SK-N-SH (cell line): ENCODE measurements around the gene RMI1. TPM values are rescaled to one million over a fixed set of nuclear protein-coding genes. Genes with fewer than 3 reads are reported as not detected.

Experiments
- CTCF ChIA-PET: fragments of 300-600, 350-600 bp; formaldehyde crosslinking; extraction: SDS; loops from one replicate; lab custom pipeline; 2021; lab: Yijun Ruan, JAX
- POLR2A ChIA-PET: fragments of 350-600 bp; sonication (Branson Sonifier 250); formaldehyde crosslinking; extraction: SDS; loops from one replicate; lab custom pipeline; 2020; ENCODE audit warnings: antibody characterized with exemption, inconsistent platforms; lab: Yijun Ruan, JAX
- DNase-seq: peaks from one replicate; pipeline ENCODE4 v3.0.0; 2012
- H2AFZ ChIP-seq: fragments of 200-600 bp; sonication (generic); 2 replicates; pipeline ENCODE4 v1.8.1; 2016; ENCODE audit warnings: antibody characterized with exemption, mild to moderate bottlenecking, low read depth
- H3F3A ChIP-seq: fragments of 200-600 bp; sonication (generic); replicated peaks from 2 replicates; pipeline ENCODE3; 2016; ENCODE audit warnings: antibody characterized with exemption, mild to moderate bottlenecking; ENCODE audit not compliant: insufficient read depth
- H3K27ac ChIP-seq, 2 experiments: fragments of 200-500 bp in 1 of 2; fragments of 200-600 bp in 1 of 2; sonication (Bioruptor generic) in 1 of 2; sonication (generic), shearing (Covaris generic) in 1 of 2; 2 replicates each; pipeline versions ENCODE4 v1.5.1 to v1.6.1; 2014 to 2016; ENCODE audit warnings: low read depth in 2 of 2, inconsistent platforms in 1 of 2, low read length in 1 of 2, mild to moderate bottlenecking in 1 of 2, mixed read lengths in 1 of 2
- H3K27me3 ChIP-seq: fragments of 200-600 bp; sonication (generic), shearing (Covaris generic); 2 replicates; pipeline ENCODE4 v1.6.1; 2016; ENCODE audit warnings: mixed run types; ENCODE audit not compliant: insufficient read depth
- H3K36me3 ChIP-seq, 2 experiments: fragments of 200-500 bp in 1 of 2; fragments of 200-600 bp in 1 of 2; sonication (Bioruptor generic) in 1 of 2; sonication (generic) in 1 of 2; replicated peaks in 1 of 2; 2 replicates each; pipeline versions ENCODE3 to v1.5.1; 2014 to 2016; ENCODE audit warnings: low read length in 1 of 2, mild to moderate bottlenecking in 1 of 2; ENCODE audit not compliant: insufficient read depth in 2 of 2, control insufficient read depth in 1 of 2
- H3K4me1 ChIP-seq, 2 experiments: fragments of 200-500 bp in 1 of 2; fragments of 200-600 bp in 1 of 2; sonication (Bioruptor generic) in 1 of 2; sonication (generic), shearing (Covaris generic) in 1 of 2; 2 replicates each; pipeline versions ENCODE4 v1.5.1 to v1.6.1; 2014 to 2016; ENCODE audit warnings: low read depth in 1 of 2, low read length in 1 of 2, mixed run types in 1 of 2; ENCODE audit not compliant: insufficient read depth in 2 of 2, control insufficient read depth in 1 of 2
- H3K4me2 ChIP-seq: fragments of 200-600 bp; sonication (generic), shearing (Covaris generic); 2 replicates; pipeline ENCODE4 v1.6.1; 2017; ENCODE audit warnings: mixed run types
- H3K4me3 ChIP-seq, 2 experiments: fragments of 200-500 bp in 1 of 2; fragments of 200-600 bp in 1 of 2; sonication (Bioruptor generic) in 1 of 2; sonication (generic), shearing (Covaris generic) in 1 of 2; 2 replicates each; pipeline versions ENCODE4 v1.5.1 to v1.8.1; 2014 to 2016; ENCODE audit warnings: low read depth in 2 of 2, inconsistent platforms in 1 of 2, low read length in 1 of 2, mild to moderate bottlenecking in 1 of 2, mixed read lengths in 1 of 2, moderate library complexity in 1 of 2
- H3K79me2 ChIP-seq: fragments of 200-600 bp; sonication (generic); 2 replicates; pipeline ENCODE4 v1.8.1; 2017; ENCODE audit warnings: mild to moderate bottlenecking; ENCODE audit not compliant: insufficient read depth
- H3K9ac ChIP-seq: fragments of 200-600 bp; sonication (generic); 2 replicates; pipeline ENCODE4 v1.6.1; 2017; ENCODE audit warnings: mixed run types
- H3K9me2 ChIP-seq: fragments of 200-600 bp; sonication (generic); 2 replicates; pipeline ENCODE4 v1.6.1; 2017; ENCODE audit warnings: mixed run types
- H3K9me3 ChIP-seq: fragments of 200-600 bp; sonication (generic); 2 replicates; pipeline ENCODE4 v1.6.1; 2017; ENCODE audit warnings: mixed run types, mild to moderate bottlenecking, moderate library complexity
- H4K20me1 ChIP-seq: fragments of 200-600 bp; sonication (generic); 2 replicates; pipeline ENCODE4 v1.6.1; 2017; ENCODE audit warnings: mild to moderate bottlenecking, mixed run types; ENCODE audit not compliant: insufficient read depth
- FOXJ3 ChIP-seq: sonication (generic); formaldehyde crosslinking; IDR thresholded peaks from 2 replicates; pipeline ENCODE4 v1.5.1; 2020; ENCODE audit warnings: mild to moderate bottlenecking, missing genetic modification reagents
- MAX ChIP-seq: IDR thresholded peaks from 2 replicates; pipeline ENCODE4 v1.4.0; 2012; ENCODE audit warnings: low read depth
- MXI1 ChIP-seq: IDR thresholded peaks from 2 replicates; pipeline ENCODE4 v1.6.1; 2012; ENCODE audit warnings: mild to moderate bottlenecking, low read depth, low read length, improper control_type of control experiment
- NFIC ChIP-seq: IDR thresholded peaks from 2 replicates; pipeline ENCODE4 v1.4.0; 2012; ENCODE audit warnings: borderline replicate concordance
- PBX3 ChIP-seq: IDR thresholded peaks from 2 replicates; pipeline ENCODE4; 2012
- POLR2AphosphoS5 ChIP-seq: IDR thresholded peaks from 2 replicates; pipeline ENCODE4 v1.6.1; 2012; ENCODE audit warnings: low read depth, low read length
- RCOR1 ChIP-seq: fragments of 150-350 bp; IDR thresholded peaks from 2 replicates; pipeline ENCODE4 v1.6.1; 2017; ENCODE audit warnings: antibody characterized with exemption, low read length
- TAF1 ChIP-seq: IDR thresholded peaks from 2 replicates; pipeline ENCODE4 v1.6.1; 2012; ENCODE audit warnings: low read depth, mild to moderate bottlenecking, low read length, moderate library complexity, borderline replicate concordance
- TEAD4 ChIP-seq: IDR thresholded peaks from 2 replicates; pipeline ENCODE4 v1.4.0; 2012; ENCODE audit warnings: mild to moderate bottlenecking, borderline replicate concordance; ENCODE audit not compliant: insufficient read depth
- YY1 ChIP-seq: IDR thresholded peaks from 2 replicates; pipeline ENCODE4 v1.4.0; 2012; ENCODE audit warnings: low read depth, mild to moderate bottlenecking
- whole genome bisulfite sequencing: methylation state at CpG from one replicate; pipeline ENCODE4 v1.1.6; 2017; ENCODE audit warnings: low lambda C conversion rate; 5-methylcytosine and 5-hydroxymethylcytosine counted together
- polyA plus RNA-seq, 3 experiments: library from polyadenylated mRNA; depleted of rRNA; stranded (reverse); fragments of >200 nt; gene quantifications; 2 replicates each; pipeline ENCODE4 v1.2.3, GENCODE V29; 2012
- TF ChIP-seq, protein P1 (sequence below): fragments of 200-600 bp; sonication (generic); IDR thresholded peaks from 2 replicates; pipeline ENCODE4 v1.6.1; 2017; ENCODE audit warnings: antibody characterized with exemption, mild to moderate bottlenecking, moderate library complexity
- TF ChIP-seq, protein P2 (sequence below): fragments of 150-350 bp; IDR thresholded peaks from 2 replicates; pipeline ENCODE4 v1.6.1; 2016; ENCODE audit warnings: mild to moderate bottlenecking, low read depth, low read length

RMI1 gene
- polyA plus RNA-seq, 1 of the 3 experiments (the other 2 are of a cell fraction), result 1.0 TPM

- TF ChIP-seq, protein P1, sequence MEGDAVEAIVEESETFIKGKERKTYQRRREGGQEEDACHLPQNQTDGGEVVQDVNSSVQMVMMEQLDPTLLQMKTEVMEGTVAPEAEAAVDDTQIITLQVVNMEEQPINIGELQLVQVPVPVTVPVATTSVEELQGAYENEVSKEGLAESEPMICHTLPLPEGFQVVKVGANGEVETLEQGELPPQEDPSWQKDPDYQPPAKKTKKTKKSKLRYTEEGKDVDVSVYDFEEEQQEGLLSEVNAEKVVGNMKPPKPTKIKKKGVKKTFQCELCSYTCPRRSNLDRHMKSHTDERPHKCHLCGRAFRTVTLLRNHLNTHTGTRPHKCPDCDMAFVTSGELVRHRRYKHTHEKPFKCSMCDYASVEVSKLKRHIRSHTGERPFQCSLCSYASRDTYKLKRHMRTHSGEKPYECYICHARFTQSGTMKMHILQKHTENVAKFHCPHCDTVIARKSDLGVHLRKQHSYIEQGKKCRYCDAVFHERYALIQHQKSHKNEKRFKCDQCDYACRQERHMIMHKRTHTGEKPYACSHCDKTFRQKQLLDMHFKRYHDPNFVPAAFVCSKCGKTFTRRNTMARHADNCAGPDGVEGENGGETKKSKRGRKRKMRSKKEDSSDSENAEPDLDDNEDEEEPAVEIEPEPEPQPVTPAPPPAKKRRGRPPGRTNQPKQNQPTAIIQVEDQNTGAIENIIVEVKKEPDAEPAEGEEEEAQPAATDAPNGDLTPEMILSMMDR, result no peak
- TF ChIP-seq FOXJ3 (CRISPR knock-in tag), result no peak
Observed at GRCh38 chr9:83978992-83979811, 1.4 kb upstream of the RMI1 start (continued).

DNA sequence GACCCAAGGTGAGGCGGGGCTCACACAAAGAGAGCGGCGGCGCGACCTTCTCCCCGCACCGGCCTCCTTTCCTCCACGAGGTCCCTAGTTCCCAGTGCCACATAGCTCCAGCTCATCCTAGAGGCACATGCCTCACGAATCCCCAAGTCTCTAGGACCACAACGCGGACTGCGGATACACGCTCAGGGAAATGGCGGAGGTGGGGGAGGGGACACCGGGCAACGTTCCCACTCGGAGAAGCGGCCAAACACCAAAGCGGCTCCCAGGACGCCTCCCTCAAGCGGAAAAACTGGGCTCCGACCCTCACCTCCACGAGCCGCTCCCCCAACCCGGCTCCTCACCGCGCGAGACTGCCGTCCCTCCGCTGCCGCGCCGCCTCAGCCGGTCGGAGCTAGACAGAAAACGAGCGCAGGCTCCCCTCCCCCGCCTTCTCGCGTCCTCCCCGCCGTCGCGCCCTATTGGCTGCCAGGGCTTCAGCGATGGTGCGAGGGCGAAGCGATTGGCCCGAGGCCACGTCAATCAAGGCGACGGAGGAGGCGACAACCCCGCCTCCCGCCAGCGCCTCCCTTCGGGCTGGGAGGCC, 702 bp upstream of the RMI1 start, which contains the start of gene HNRNPK:
TSS of gene HNRNPK (minus strand) at position 404 of the 583 bp plus-strand sequence. CDS start 1,963 bp downstream, outside the sequence.
- POLR2A ChIA-PET, result interaction anchor here (0.7 to 2.3 kb wide), 15 partner anchors 12 to 285 kb away, joined by 3 to 14 read pairs (median 4); partner anchors contain the start of gene KIF27
- peaks cover 45% of the 10 kb centered on the region for H4K20me1 ChIP-seq
- H2AFZ ChIP-seq, result peak within 1 kb of the TSS; percentile 79
- no peaks in the 10 kb centered on the region for H3K9me3 ChIP-seq
- peak within 1 kb of the TSS; percentile 90 for H3K4me2 ChIP-seq
- H3K27ac ChIP-seq, result peak within 1 kb of the TSS; percentile 95 to 99
- peak within 1 kb of the TSS; percentile 97 to 99 for H3K4me3 ChIP-seq
- 0% methylated on average over 3 of the region's 57 CpGs for WGBS
- H3K36me3 ChIP-seq, result peaks cover 39 to 41% of the 10 kb centered on the region in 2 experiments
- H3F3A ChIP-seq, result peaks cover 3% of the 10 kb centered on the region
- no peaks in the 10 kb centered on the region for H3K9me2 ChIP-seq
- DNase-seq, result peak; percentile 99
- no peaks in the 10 kb centered on the region for H3K27me3 ChIP-seq
- H3K79me2 ChIP-seq, result peaks cover 95% of the 10 kb centered on the region
- H3K9ac ChIP-seq, result peak within 1 kb of the TSS; percentile 100
- TF ChIP-seq TEAD4 (0 out of 2 replicates have a peak, but pooled peaks have one; percentile 17), POLR2AphosphoS5 (peak; percentile 38; the same call in 1 of the 2 replicates), NFIC (peak; percentile 25; the same call in 1 of the 2 replicates), RCOR1 (no peak), MAX (no peak), YY1 (peak; percentile 49; the same call in 1 of the 2 replicates), TAF1 (peak; percentile 82), MXI1 (0 out of 2 replicates have a peak, but pooled peaks have one; percentile 6), PBX3 (peak; percentile 100)
- TF ChIP-seq, protein P2, sequence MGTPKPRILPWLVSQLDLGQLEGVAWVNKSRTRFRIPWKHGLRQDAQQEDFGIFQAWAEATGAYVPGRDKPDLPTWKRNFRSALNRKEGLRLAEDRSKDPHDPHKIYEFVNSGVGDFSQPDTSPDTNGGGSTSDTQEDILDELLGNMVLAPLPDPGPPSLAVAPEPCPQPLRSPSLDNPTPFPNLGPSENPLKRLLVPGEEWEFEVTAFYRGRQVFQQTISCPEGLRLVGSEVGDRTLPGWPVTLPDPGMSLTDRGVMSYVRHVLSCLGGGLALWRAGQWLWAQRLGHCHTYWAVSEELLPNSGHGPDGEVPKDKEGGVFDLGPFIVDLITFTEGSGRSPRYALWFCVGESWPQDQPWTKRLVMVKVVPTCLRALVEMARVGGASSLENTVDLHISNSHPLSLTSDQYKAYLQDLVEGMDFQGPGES, result peak; percentile 88
- CTCF ChIA-PET, result interaction anchor here (0.7 to 2.3 kb wide), 5 partner anchors 13 to 331 kb away, joined by 3 to 18 read pairs (median 3); no protein-coding TSS in a partner anchor
- peaks cover 9 to 19% of the 10 kb centered on the region in 2 experiments for H3K4me1 ChIP-seq
